Measurements from ENCODE around the gene GID8. TPM values are rescaled to one million over a fixed set of nuclear protein-coding genes. Genes with fewer than 3 reads are reported as not detected.

The GID8 gene
- total RNA-seq, 1 donor from 2014 or later: 26.2 TPM

DNA sequence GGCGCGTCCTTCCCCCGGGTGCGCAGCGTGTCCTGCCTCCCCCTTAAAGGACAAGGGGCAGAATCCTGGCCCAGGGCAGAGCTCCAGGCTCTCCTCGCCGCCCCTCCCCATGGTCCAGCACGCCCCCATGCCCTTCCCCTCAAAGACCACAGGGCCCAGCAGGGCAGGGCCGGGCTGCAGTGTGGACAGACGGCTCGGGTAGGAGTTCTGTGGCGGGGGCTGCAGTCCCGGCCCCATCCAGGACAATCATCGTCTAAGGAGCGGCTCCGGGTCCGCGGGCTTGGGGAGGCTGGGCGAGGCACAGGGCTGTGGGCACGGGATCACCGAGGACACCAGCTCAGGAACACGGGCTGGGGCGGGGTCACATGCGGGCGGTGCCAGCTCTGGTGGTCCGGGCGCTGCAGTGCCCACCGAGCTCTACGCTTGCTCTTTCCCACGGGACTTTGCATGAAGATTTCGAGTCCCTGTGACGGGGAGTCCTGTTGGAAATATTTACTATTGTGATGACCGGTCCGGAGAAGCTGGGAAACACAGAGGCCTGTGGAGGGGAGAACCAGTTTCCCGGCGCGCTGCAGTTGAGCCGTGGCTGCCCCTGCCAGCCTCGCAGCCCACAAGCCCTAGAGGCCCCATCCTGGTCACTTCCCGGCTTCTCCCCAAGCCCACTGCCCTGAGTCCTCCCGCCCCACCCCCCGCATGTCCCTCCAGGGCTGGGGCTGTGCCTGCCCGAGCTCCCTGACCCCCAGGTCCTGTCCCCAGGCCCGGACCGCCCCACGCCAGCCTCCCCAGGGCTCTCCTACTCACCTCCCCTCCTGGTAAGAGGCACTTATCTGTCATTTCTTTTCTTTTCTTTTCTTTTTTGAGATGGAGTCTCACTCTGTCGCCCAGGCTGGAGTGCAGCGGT, 35.1 kb downstream of the GID8 start:
- Histone ChIP-seq H3K9me3 (no peaks in the 10 kb centered on the region), H3K36me3 (no peaks in the 10 kb centered on the region), H3K4me1 (peaks cover 7% of the 10 kb centered on the region), H3K27me3 (ENCODE audit: low read depth) (peaks cover 73% of the 10 kb centered on the region), H3K4me3 (peak overlapping the region; percentile 30), H3K27ac (no peak overlapping the region)
- ATAC-seq (peak; percentile 10 to 17), DNase-seq (no peak)
- intact Hi-C loops (cut with DNase I): no loop called here
- TF ChIP-seq, protein P1, sequence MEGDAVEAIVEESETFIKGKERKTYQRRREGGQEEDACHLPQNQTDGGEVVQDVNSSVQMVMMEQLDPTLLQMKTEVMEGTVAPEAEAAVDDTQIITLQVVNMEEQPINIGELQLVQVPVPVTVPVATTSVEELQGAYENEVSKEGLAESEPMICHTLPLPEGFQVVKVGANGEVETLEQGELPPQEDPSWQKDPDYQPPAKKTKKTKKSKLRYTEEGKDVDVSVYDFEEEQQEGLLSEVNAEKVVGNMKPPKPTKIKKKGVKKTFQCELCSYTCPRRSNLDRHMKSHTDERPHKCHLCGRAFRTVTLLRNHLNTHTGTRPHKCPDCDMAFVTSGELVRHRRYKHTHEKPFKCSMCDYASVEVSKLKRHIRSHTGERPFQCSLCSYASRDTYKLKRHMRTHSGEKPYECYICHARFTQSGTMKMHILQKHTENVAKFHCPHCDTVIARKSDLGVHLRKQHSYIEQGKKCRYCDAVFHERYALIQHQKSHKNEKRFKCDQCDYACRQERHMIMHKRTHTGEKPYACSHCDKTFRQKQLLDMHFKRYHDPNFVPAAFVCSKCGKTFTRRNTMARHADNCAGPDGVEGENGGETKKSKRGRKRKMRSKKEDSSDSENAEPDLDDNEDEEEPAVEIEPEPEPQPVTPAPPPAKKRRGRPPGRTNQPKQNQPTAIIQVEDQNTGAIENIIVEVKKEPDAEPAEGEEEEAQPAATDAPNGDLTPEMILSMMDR (IDR thresholded peaks at IDR 0.05): no peak

DNA sequence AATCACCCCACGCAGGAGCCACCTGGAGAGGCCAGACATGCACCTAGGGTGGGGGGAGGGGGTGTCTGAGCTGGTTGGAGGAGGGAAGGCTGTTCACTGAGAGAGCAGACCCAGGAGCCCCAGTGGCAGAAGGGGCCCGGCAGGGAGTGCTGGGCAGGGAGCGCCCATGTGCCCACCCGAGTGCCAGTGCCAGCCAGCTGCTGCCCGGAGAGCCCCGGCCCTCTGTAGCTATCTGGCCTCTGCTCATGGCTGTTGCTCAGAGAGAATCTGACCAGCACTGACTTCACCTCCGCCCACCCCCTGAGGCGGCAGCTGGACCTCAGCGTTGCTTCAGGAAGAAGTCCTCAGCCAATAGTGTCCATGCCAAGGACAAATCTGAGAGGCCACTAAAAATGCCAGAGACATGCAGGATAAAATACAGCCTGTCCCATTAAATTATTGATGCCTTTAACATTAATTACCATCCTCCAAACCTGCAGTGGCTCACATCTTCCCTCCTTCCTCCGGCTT, 37.4 kb downstream of the GID8 start:
- no peak for DNase-seq

DNA sequence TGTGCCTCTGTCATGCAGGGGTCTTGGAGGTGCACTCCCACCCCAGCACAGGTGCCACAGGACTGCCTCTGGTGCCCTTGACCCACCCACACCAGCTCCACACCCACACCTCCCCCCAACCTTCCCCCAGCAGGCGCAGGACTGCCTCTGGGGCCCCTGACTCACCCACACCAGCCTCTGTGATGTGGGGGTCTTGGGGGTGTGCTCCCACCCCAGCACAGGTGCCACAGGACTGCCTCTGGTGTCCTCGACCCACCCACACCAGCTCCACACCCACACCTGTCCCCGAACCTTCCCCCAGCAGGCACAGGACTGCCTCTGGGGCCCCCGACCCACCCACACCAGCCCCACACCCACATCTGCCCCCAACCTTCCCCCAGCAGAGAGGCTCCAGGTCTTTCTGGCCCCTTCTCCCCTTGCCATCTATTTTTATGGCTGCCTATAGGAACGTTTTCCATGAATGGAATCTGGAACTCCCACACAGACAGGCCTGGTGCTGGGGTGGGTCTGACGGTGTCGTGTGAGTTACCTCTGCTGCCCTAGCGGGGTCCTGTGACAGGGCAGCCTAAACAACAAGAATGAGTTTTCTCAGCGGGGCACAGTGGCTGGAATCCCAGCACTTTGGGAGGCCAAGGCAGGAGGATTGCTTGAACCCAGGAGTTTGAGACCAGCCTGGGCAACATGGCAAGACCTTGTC, 38.0 kb downstream of the GID8 start:
- no peaks in the 10 kb centered on the region for H3K9me3 ChIP-seq
- intact Hi-C loops (cut with DNase I): no loop called here
- peaks cover 88% of the 10 kb centered on the region for H3K27me3 ChIP-seq (ENCODE audit: low read depth)
- no peak overlapping the region for H3K4me3 ChIP-seq
- ATAC-seq: no peak
- no peaks in the 10 kb centered on the region for H3K36me3 ChIP-seq
- no peak for DNase-seq
- H3K4me1 ChIP-seq: peaks cover 7% of the 10 kb centered on the region
- H3K27ac ChIP-seq: no peak overlapping the region
- TF ChIP-seq, protein P1 (IDR thresholded peaks at IDR 0.05): no peak

More for the DNA sequence above, 37.4 kb downstream of the GID8 start:
- H3K4me1 ChIP-seq: peaks cover 7% of the 10 kb centered on the region
- H3K27me3 ChIP-seq (ENCODE audit: low read depth): peaks cover 88% of the 10 kb centered on the region
- no peaks in the 10 kb centered on the region for H3K36me3 ChIP-seq
- ATAC-seq: no peak
- H3K9me3 ChIP-seq: no peaks in the 10 kb centered on the region
- no peak overlapping the region for H3K27ac ChIP-seq
- TF ChIP-seq, protein P1 (IDR thresholded peaks at IDR 0.05): no peak
- intact Hi-C loops (cut with DNase I): no loop called here
- H3K4me3 ChIP-seq: no peak overlapping the region

DNA sequence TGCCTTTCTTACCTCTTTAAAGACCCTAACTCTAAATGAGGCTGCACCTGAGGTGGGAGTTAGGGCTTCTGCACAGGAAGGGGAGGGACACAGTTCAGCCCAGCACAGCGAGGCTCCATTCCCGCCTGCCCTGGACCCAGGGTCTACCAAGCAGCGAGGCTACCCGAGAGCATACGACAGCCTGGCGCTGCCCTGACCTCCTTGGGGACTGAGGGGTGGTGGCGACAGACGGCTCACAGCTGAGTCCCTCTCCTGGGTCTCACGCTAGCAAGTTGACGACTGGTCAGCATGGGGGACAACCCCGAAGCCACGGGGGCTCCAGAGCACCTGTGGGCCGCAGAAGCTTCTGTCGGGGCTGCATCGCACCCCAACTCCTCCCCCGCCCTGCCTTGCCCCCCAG, 38.9 kb downstream of the GID8 start:
- Histone ChIP-seq H3K27me3 (ENCODE audit: low read depth) (peaks cover 94% of the 10 kb centered on the region), H3K36me3 (no peaks in the 10 kb centered on the region), H3K4me3 (no peak overlapping the region), H3K4me1 (peaks cover 7% of the 10 kb centered on the region), H3K27ac (no peak overlapping the region), H3K9me3 (no peaks in the 10 kb centered on the region)
- TF ChIP-seq, protein P1 (IDR thresholded peaks at IDR 0.05): no peak
- intact Hi-C loops (cut with DNase I): no loop called here
- no peak for DNase-seq
- no peak for ATAC-seq

DNA sequence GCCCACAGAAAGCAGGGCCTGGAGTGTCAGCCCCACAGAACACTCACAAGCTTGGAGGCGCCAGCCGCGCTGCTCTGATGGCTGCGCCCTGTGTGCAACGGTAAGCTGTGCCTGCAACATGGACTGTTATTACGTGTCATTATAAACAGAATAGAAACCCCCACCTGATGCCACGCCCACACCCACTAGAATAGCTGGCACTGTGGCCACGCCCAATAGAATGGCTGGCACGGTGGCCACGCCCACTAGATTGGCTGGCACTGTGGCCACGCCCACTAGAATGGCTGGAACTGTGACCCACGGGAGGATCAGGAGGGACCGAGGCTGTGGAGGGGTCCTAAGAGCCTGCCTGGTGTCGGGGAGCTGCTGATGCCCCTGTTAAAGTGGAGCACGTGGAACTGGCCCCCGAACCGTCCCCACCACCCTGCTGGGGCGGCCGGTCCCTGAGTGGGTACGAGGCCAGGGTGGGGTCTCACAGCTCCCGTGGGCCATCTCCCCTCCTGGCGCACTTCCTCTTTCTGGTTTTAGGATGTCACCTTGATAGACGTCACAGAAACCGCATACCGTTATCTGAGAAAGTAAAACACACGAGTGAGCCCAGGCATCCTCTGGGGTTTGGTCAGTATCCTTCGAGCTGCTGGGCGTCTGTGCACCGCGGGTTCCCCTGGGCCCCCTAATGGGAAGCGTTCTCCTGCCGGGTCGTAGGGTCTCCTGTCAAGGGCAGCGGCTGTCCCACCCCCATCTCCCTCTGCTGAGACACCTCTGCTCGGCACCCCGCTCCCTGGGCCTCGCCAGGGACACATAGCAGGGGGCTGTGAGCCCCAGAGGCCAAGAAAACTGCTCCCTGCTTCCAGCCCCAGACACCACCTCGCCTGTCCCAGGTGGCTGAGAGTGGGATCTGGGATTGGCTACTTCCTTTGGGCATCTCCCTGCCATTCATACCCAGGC, 39.9 kb downstream of the GID8 start:
- H3K27me3 ChIP-seq (ENCODE audit: low read depth): peaks cover 97% of the 10 kb centered on the region
- intact Hi-C loops (cut with DNase I): no loop called here
- ATAC-seq (peak in 1 of 2 donors; percentile 14), DNase-seq (no peak)
- no peak overlapping the region for H3K4me3 ChIP-seq
- H3K4me1 ChIP-seq: peaks cover 2% of the 10 kb centered on the region
- no peaks in the 10 kb centered on the region for H3K36me3 ChIP-seq
- H3K9me3 ChIP-seq: no peaks in the 10 kb centered on the region
- TF ChIP-seq, protein P1 (IDR thresholded peaks at IDR 0.05): no peak
- H3K27ac ChIP-seq: no peak overlapping the region
